NCI-H1417 (cell line): ENCODE measurements around the gene MRAP.

Experiments
- DNase-seq, 3 experiments: peaks; one replicate each; lab custom pipeline; 2025; lab: John Stamatoyannopoulos, UW

MRAP gene

DNA sequence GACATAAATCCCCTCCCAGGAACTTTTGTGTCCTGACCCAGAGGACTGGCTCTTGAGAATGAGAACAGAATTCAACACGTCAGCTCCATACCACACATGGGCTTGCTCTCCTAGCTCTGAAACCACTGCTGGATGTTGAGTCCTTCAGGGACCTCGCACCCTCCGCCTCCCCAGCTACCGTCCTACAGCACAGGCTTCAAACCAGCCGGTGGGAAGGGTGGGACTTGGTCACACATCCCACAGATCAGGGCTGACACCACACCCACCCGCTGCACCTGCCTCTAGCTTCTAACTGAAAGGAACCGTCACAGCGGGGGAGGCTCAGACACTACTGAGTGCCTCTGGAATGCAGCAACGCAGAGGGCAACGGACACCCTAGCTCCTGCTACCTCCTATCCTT lies 24.0 kb downstream of the MRAP start:
- DNase-seq: no peak

DNA sequence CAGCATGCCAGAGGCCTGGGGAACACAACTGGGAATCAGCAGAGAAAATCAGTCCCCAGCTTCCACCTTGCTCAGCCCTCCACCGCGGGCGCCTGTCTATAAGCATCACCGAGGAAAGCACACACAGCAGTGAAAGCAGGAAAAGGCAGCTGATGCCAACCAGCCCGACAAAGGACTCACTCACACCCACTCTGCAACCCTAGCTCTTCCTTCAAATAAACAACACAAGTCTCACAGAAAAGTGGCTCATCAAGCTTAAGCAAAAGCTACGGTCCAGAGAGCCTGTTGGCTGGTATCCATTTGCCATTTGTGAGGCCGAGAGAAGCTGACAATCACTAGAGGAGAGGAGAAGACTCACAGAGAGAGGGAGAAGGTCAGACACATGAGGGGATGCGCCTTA lies 27.1 kb downstream of the MRAP start:
- DNase-seq: no peak

DNA sequence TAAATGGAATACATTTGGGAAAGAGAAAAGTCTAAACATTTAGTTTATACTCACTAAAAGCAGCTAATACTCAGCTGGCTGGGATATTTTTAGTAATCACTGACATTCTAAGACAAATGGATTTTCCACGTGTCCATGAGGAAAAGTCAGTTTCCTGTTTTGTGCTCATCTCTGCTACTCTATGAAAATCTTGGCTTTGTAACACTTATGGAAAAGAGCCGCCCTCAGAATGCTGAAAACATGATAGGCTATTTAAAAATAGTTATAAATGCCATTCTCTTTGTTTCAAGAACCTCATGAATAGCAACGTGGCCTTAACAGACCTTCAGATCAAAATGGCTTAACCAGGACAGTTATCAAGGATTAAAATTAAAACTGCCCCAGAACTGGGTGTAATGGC lies 29.9 kb downstream of the MRAP start:
- DNase-seq: no peak

DNA sequence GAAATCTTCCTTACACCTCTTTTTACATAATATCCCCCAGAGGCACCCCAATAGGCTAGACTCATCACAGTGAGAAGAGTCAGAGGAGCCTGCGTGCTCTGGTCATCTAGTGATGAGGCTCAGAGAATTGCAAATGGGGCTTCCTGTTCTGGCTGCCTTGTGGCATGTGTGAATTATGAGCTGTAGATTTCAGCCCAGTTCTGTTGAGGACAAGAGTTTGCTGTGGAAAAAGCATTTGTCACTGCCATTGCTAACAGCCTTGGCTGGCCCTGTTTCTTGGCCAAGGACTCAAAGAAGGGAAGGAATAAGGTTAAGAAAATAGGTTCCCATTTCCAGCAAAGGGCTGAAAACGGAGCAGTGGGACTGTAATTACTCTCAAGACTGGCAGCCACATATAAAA lies 30.7 kb downstream of the MRAP start:
- DNase-seq: no peak

DNA sequence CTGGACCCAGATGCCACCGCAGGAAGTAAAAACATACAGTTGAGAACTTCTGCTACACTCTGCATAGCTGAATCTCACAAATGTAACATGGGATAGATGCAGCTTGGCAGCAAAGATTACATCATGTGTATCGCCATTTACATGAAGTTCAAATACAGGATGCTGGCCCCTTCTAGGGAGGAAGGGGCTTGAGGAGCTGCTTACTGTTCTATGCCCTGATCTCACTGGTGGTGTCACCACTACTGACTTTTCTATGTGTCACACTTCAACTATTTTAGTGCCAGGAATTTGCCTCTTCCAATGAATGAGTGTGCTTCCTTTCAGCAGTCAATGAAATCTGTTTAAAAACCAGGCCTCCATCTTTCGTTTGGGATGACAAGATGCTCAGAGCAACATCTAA lies 31.1 kb downstream of the MRAP start:
- DNase-seq: no peak

DNA sequence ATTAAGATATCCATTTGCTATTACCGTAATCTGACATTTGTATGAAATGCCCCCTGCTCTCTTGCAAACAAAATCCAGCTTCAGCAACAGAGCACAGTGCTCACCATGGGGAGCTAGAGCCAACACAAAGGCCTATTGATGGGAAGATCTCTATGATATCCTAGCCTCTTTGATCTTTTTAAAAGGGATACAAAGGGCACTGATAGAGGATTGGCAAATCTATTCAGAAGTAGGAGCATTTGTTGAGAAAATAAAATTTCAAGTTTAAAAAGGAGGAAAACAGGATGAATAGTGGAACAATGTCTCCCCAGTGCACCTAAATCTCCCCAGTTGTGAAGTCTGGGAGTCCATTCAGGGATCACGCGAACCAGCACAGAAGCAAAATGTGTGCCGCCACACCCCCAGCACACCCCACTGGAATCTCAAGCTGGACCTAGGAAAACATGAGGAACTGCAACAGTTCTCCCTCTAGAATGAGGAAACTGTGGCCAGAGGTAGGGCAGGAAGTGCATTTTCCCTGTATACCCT lies 32.2 kb downstream of the MRAP start:
- peak in 1 of 3 experiments; percentile 59 for DNase-seq

DNA sequence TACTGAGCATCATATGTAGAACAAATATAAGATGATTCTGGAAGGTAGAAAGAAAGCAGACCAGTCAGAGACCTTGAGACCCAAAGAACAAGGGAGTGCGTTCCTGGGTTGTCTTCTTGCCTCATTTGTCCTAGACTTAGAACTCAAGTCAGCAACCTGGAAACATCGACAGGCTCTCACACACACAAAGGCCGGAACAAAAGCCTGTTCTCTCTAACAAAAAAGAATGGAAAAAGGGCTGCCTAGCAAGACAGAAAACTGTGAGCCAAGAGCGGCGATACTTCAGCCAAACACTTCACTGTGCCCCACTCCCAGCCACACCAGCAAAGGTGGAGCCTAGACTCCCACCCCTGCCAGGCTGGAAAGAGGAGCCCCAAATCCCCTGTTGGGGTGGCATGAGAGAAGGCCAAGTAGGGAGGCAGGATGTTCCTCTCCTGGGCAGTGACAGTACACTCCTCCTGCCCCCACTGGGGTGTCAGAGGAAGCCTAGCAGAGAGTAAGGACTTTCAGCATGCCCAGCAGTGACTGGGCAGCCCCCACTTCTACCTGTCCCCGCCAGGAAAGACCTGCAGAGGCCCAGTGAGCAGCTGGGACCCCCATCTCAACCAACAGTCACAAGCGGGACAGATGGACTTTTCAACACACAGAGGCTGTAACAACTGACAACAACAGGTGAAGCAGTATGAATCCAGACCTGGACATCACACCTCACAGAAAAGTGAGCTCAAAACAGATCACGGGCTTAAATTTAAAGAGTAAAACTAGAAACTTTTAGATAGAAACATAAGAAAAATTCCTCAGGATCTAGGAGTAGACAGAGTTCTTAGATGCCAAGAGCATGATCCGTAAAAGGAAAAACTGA lies 33.0 kb downstream of the MRAP start:
- DNase-seq: no peak

DNA sequence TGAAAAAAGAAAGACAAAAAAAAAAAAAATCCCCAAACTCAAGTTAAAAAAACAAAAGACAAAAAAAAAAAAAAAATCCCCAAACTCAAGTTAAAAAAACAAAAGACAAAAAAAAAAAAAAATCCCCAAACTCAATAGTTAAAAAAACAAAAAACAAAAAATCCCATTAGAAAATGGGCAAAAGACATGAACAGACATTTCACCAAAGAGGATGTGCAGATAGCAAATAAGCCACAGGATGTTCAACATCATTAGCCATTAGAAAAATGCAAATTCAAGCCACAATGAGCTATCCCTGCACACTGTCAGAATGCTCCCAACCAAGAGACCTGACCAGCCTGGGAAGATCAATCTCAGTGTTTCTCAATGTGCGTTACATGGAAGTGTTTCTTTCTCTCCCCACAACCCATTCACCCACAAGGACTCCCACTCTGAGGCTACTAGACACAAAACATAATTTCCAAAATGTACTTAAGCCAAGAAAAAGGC lies 33.9 kb downstream of the MRAP start:
- DNase-seq: no peak

DNA sequence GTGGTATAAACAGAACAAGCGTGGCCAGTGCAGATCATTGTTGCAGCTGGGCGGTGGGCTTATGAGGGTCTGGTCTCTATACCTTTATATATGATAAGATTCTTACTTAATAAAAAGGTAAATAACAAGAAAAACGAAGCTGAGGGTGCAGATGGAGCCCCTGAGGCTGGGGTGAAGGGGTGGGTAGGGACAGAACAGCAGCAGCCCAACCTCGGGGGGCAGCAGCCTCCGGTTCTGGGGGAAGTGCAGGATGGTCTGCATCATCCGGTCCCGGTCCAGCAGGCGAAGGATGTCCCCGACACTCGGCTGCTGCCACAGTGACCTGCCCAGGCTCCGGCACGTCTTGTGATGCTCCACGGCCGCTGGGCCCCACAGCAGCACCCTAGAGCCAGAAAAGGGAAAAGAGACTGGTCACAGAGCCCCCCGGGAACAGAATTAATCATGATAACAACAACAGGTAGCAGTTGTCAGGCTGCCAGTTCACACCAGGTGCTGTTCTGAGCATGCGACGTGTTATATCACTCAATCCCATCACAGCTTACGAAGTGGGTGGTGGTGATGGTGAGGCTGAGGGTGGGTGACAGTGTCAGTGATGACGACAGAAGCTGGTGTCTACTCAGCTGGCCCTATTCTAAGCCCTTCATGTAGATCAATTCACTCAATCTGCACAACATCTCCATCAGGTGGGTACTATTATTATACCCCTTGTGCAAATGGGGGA lies 35.5 kb downstream of the MRAP start:
- DNase-seq: no peak

DNA sequence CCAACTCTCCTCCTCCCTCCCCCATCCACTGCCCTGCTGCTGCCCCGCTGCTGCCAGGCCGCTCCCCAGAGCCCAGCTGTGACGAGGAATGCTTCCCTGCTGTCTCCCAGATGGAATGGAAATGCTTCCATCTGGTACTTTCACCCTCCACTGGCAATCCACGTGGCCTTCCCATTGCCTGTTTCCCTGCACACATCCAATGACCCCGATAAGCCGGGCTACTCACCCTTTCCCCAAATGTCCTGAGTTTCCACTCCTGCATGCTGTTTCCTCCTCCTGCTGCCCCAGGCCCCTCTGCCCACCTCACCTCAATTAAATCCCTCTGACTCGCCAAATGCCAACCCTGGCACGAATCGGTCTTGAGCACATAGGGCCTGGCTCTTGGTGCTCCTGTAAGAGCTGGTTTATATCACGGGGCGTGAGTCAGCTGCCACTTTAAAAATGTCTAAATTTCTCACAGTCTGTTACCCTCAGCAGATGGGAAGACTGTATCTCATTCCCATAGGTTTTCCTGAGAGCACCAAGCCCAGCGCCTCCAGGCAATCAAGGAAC lies 36.4 kb downstream of the MRAP start:
- no peak for DNase-seq

DNA sequence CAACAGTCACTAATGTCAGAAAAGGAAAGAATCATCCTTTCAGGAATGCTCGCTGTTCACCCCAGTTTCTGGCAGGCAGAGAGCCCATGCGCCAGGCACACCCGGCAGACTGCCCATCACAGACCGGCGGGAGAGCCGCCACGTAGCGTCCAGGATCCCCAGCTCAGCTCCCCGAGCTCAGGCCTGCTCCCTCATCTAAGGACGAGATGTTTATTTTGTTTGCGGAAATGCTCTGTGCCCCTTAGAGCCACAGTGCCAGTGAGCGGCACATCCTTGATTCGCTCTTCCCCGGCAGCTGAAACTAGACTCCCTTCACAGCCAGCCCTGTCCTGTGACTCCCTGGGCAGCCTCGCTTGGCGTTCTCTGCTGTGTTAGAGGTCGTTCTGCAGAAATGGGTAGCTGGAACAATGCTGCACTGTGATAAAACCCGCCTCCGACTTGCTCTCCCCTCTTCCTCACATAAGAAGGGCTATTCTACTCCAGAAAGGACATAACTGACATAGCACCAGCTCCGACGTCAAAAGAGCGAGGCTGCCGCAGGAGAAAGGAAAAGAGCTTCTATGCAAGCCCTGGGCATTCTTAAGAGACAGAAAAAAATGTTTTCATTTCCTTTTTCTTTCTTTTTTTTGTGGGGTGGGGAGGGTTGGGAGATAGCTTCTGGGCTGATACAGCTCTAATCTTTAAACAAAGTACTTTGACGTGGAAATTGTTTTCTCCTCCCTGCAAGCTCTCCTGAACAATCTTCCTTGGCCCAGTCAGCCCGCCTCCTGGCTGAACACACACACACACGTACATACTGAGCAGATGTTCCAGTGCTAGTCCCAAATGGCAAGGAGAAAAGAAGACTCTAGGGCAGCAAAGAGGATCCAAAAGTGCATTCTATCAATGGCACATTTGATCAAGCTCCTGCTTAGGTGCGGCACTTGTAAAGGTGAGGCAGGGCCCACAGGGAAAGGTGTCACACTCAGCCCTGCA lies 37.2 kb downstream of the MRAP start:
- no peak for DNase-seq

DNA sequence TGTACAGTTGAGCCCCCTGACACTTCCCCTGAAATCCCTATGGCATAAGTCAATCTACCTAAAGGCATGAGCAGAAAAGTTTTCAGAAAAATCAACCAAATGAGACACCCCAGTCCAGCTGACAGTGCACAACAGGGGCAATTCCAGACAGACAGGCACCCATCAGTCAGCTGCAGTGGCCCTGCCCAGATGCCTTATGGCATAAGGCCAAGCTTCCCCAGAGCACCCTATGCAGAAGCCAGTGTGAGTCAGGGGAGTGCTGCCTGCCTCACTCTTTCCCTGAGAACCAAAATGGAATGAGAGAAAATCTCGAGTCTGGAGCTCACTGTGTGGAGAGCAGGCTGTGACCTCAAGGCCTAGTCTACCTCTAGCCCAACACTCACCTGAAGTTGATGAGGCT lies 38.1 kb downstream of the MRAP start:
- DNase-seq: no peak

DNA sequence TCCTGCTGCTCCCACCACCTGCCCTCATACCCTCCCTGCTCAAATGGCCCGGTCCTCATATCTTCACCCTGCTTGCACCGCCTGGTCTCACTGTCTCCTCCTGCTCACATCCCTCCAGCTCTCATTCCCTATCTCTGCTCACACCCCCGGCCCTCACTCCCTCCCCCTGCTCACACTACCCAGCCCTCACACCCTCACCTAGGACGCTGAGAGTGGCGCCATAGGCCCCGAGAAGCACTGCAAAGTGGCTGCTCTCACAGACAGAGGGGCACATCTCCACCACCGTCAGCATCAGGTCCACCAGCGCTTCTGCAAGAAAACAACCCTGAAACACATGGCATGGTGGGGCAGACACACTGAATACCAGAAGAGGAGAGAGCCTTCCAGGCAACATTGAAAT lies 38.6 kb downstream of the MRAP start:
- no peak for DNase-seq

DNA sequence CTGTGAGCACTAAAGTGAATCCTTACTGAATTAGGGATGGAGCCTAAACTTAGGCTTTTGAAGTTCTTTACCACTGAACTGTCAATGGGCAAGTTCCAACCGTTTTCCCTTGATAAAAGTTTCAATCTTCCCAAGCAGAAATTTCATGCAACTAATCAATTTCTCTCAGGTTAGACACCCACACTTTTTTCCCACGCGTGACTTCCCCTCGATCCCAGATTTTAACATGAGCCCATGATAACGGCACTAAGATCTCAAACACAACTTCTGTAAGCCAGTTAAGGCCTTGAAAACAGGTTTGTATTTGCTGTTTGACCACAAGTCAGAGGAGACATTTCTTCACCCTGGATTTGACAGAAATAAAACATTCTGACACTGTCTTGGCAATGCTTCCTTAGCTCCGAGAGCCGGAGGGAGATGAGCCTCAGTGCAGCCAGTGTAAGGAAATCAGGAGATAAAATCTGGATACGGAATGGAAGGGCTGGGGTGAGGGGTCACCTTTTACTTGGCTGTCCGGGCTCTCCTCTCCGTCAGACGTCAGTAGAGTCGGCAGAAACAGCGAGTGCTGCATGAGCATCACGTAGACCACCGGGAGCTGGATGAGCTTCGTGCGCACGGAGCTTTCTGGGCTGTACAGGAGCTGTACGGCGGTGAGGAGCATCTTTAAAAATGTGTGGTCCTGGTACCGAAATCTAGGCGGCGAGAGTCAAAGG lies 39.7 kb downstream of the MRAP start:
- DNase-seq: no peak

DNA sequence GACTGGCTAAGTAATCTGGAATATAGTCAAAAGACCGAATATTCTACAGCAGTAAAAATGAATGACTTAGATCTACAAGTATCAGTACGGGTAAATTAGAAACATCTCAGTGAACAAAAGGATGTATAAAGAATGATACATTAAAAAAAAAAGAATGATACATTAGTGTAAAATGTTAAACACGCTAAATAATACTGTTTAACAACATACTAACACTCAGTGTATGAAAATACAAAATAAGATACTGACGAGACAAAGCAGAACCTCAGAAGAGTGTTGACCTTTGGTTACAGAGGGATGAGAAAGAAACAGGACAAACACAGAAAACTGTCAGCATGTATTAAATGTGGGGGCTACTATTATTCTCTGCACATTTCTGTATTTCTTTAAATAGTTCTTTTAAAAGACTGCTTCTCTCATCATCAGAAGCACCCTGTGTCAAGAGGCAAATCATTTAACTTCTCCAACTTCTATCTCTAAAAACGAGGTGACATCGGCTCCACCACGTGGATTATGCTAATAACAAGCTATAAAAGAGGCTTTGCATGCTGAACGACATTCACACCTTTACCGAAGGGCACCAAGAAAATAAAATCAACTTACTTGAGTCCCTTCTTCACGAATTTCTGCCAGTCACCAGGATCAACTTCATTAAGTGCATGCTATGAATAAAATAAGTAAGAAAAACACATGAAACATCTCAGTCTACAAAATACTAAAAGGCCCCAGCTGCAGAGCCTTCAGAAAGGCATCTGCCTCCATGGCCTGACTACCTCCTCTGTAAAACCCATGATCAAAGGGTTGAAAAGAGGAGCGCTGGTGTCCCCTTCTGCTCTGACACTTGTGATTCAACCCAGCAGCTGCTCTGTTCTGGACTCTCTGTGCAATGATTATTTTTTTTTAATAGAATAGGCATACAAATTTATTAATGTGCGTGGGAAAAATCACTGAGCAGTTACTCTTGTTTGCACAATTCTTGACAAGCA lies 42.5 kb downstream of the MRAP start:
- no peak for DNase-seq

DNA sequence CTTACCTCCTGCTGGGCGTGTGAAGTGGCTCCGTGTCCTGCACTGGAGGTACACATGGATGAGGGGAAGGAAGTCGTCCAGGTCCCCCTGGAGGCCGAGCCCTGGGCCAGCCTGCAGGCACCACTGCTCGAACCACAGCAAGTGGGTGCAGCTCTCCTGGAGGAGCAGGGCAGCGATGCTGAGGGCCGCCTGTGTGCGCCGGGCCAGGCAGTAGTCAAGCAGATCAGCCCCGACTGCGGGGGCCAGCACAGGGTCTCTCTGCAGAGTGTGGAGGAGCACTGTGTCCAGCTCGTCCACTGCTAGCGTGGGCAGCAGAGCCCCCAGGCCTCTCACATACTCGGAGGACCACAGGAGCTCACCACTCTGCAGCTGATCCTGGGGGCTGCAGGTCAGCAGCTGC lies 48.3 kb downstream of the MRAP start:
- no peak for DNase-seq

DNA sequence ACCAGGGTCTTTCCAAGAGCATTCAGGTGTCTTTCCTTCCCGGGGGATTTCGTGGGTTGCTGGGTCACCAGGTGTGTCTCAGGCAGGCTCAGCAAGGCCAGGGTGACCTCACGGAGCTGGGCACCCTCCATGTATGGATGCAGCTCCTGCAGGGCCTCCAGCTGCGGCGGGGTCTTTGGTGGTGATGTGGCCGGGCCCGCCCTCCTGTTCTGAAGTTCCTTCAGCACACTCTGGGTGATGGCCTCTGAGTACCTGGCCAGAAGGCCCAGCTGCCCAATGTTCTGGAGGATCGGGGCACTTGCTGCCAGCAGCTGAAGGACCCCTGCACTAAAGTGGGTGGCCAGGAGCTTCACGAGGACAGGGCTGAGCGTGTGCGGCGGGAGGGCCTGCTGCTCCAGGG lies 48.7 kb downstream of the MRAP start:
- DNase-seq: no peak

DNA sequence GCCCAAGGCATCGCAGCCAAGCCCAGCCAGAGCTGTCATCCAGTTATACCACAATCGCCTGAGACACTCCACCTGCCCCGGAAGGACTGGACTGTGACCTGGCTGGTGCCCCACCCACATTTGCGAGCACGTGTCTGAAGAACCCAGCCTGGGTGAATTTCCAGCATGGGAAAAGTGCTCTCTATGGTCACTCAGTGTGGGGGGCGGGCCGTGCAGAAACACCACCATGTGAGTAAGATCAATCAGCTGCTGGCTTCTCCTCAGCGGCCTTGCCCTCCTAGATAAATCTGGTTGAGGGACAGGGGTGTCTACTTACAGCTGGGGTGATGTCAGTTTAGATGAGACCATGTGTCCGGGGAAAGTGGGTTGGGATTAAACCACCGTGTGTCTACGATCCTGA lies 49.3 kb downstream of the MRAP start:
- DNase-seq: no peak

DNA sequence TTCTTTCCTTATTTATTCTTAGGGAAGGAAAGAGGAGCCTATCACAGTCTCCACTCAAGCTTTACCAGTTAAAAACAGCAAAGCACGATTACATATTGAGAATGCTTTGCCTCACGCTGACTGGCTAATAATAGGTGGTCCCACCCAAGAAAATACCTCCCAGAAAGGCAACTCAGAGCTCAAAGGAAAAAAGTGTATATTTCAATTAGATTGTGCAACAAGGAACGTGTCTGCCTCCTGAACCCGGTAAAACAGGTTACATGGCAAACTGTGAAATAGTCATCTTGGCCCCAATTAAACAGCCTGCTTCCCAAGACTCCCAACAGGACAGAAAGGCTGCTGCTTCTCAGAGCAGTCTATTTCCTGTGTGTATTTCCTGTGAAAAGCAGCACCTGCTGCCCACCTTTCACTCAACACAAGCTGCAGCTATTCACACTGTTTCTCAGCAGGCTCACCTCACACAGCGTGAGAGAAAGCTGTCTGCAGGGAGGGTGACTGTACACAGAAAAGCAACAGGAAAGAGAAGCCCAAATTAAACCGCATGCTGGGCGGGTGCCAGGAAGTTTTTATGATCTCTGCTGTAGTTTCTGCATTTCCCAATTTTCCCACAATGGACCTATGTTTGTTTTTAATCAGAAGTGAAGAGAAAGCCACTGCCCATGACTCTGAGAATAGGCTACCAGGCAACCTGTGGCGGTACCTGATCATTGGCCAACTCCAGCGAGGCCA lies 50.1 kb downstream of the MRAP start:
- peak in 1 of 3 experiments; percentile 40 for DNase-seq
